ENCODE measurements around the gene ANKRD24. TPM values are rescaled to one million over a fixed set of nuclear protein-coding genes. Genes with fewer than 3 reads are reported as not detected.
"Not testable (repeated sequence)": the region's sequence is repeated elsewhere in the genome, so short reads cannot be mapped to it uniquely, and the experiment has no call there.

The ANKRD24 gene
- total RNA-seq, 1 donor from 2014 or later, result 0.89 TPM

GRCh38 chr19:4139614-4140236 is 42.8 kb upstream of the ANKRD24 start:
- TF ChIP-seq CTCF (IDR thresholded peaks at IDR 0.05), result peak; percentile 65
- Mint-ChIP-seq H3K27me3 (ENCODE audit: unreplicated experiment) (no peaks in the 10 kb centered on the region), H3K9me3 (ENCODE audit: unreplicated experiment) (no peaks in the 10 kb centered on the region), H3K36me3 (ENCODE audit: unreplicated experiment) (no peaks in the 10 kb centered on the region), H3K4me1 (ENCODE audit: unreplicated experiment) (peaks cover 5% of the 10 kb centered on the region), H3K27ac (ENCODE audit: unreplicated experiment) (no peak overlapping the region), H3K4me3 (ENCODE audit: unreplicated experiment) (no peak overlapping the region)
- DNase-seq (ENCODE audit: extremely low spot score, unreplicated experiment), result peak; percentile 90

GRCh38 chr19:4140237-4140711 is 42.2 kb upstream of the ANKRD24 start:
- H3K27ac Mint-ChIP-seq (ENCODE audit: unreplicated experiment), result no peak overlapping the region
- H3K27me3 Mint-ChIP-seq (ENCODE audit: unreplicated experiment), result no peaks in the 10 kb centered on the region
- no peaks in the 10 kb centered on the region for H3K36me3 Mint-ChIP-seq (ENCODE audit: unreplicated experiment)
- no peaks in the 10 kb centered on the region for H3K9me3 Mint-ChIP-seq (ENCODE audit: unreplicated experiment)
- no peak overlapping the region for H3K4me3 Mint-ChIP-seq (ENCODE audit: unreplicated experiment)
- TF ChIP-seq CTCF (IDR thresholded peaks at IDR 0.05), result peak; percentile 64
- peaks cover 5% of the 10 kb centered on the region for H3K4me1 Mint-ChIP-seq (ENCODE audit: unreplicated experiment)
- no peak for DNase-seq (ENCODE audit: extremely low spot score, unreplicated experiment)

- not testable (repeated sequence) for DNase-seq (ENCODE audit: extremely low spot score, unreplicated experiment); H3K27me3 Mint-ChIP-seq (ENCODE audit: unreplicated experiment); H3K4me1 Mint-ChIP-seq (ENCODE audit: unreplicated experiment); H3K36me3 Mint-ChIP-seq (ENCODE audit: unreplicated experiment); H3K27ac Mint-ChIP-seq (ENCODE audit: unreplicated experiment); H3K9me3 Mint-ChIP-seq (ENCODE audit: unreplicated experiment); H3K4me3 Mint-ChIP-seq (ENCODE audit: unreplicated experiment)
Observed at GRCh38 chr19:4142916-4143315, 39.6 kb upstream of the ANKRD24 start.

GRCh38 chr19:4144666-4145249 is 37.7 kb upstream of the ANKRD24 start:
- no peaks in the 10 kb centered on the region for H3K36me3 Mint-ChIP-seq (ENCODE audit: unreplicated experiment)
- no peak overlapping the region for H3K4me3 Mint-ChIP-seq (ENCODE audit: unreplicated experiment)
- H3K27me3 Mint-ChIP-seq (ENCODE audit: unreplicated experiment), result peaks cover 7% of the 10 kb centered on the region
- no peaks in the 10 kb centered on the region for H3K9me3 Mint-ChIP-seq (ENCODE audit: unreplicated experiment)
- no peak for TF ChIP-seq CTCF (IDR thresholded peaks at IDR 0.05)
- no peak overlapping the region for H3K27ac Mint-ChIP-seq (ENCODE audit: unreplicated experiment)
- DNase-seq (ENCODE audit: extremely low spot score, unreplicated experiment), result no peak
- H3K4me1 Mint-ChIP-seq (ENCODE audit: unreplicated experiment), result peaks cover 4% of the 10 kb centered on the region

- Mint-ChIP-seq H3K27me3 (ENCODE audit: unreplicated experiment) (peaks cover 17% of the 10 kb centered on the region), H3K27ac (ENCODE audit: unreplicated experiment) (no peak overlapping the region), H3K9me3 (ENCODE audit: unreplicated experiment) (no peaks in the 10 kb centered on the region), H3K4me3 (ENCODE audit: unreplicated experiment) (no peak overlapping the region), H3K4me1 (ENCODE audit: unreplicated experiment) (peaks cover 1% of the 10 kb centered on the region), H3K36me3 (ENCODE audit: unreplicated experiment) (no peaks in the 10 kb centered on the region)
- DNase-seq (ENCODE audit: extremely low spot score, unreplicated experiment), result no peak
- TF ChIP-seq CTCF (IDR thresholded peaks at IDR 0.05), result no peak
Observed at GRCh38 chr19:4149518-4150288, 32.8 kb upstream of the ANKRD24 start.

Data from osteocyte (in vitro differentiated cells).